SK-MEL-5 (cell line): Measurements from ENCODE around the gene ARFGAP1. TPM values are rescaled to one million over a fixed set of nuclear protein-coding genes. Genes with fewer than 3 reads are reported as not detected.
"Not testable (repeated sequence)": the region's sequence is repeated elsewhere in the genome, so short reads cannot be mapped to it uniquely, and the experiment has no call there.

Experiments
- DNase-seq: peaks from one replicate; pipeline ENCODE4 v3.0.0-alpha.2; 2016; ENCODE audit warnings: low read depth, low spot score
- in situ Hi-C: cut with HindIII; loops from 2 replicates; pipeline ENCODE4 v1.10.0; 2016; ENCODE audit warnings: low sequenced_read_pairs, high pct_unique_total_duplicates, low pct_unique_long_range_greater_than_20kb
- total RNA-seq: library from RNA; depleted of rRNA; stranded (reverse); fragments of >200 nt; shearing (Covaris generic); gene quantifications from 2 replicates; pipeline ENCODE4 v1.2.3, GENCODE V29; 2014

Gene ARFGAP1
- total RNA-seq, 1 experiment from 2014 or later = 61.5 TPM

- DNase-seq = no peak
- in situ Hi-C loops = no loop called here
These were observed 34.6 kb upstream of the ARFGAP1 start for GRCh38 chr20:63238031-63238430.

DNA sequence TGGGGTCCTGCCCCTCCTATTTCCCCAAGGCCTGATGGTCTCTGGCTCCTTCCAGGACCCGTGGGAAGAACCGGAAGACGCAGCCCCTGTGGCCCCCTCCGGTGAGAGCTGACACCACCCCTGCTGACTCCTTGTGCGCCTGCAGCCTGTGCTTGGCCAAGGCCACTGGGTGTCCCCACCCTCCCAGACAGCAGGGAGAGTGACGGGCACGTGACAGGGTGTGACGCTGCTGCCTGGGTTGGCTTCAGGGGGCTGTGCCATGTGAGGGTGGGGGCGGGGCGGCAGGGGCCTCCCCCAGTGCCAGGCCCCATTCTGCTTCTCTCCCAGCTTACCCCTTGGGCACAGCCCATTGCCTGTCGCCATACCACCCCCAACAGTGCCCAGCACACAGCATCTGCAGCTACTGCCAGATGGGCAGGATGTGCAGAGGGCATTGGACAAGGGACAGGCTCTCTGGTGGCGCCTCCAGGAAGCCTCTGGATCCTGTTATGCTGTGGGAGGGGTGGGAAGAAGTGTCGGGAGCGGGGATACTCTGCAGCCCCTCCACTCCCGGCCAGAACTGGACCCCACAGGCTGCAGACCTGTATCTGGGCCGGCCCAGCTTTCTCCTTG is 34.0 kb upstream of the ARFGAP1 start:
- in situ Hi-C loops = no loop called here
- DNase-seq = peak; percentile 42

- no peak for DNase-seq
- in situ Hi-C loops = no loop called here
These were observed 33.2 kb upstream of the ARFGAP1 start for GRCh38 chr20:63239431-63239830.

DNA sequence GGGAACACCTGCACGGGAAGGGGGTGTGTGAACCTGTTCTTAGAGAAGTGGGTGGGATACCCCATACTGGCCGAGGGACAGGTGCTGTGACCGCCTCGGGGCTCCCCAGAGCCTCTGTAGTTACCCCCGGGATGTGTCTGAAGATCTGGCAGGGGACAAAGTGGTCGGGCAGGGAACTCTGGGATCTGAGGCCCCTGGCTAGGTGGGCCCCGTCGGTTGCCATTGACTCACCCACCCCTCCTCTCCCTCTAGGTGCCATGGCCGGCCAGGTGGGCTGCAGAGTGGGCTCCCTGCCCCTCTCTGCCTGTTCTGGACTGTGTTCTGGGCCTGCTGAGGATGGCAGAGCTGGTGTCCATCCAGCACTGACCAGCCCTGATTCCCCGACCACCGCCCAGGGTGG is 32.6 kb upstream of the ARFGAP1 start:
- no peak for DNase-seq
- in situ Hi-C loops = no loop called here

DNA sequence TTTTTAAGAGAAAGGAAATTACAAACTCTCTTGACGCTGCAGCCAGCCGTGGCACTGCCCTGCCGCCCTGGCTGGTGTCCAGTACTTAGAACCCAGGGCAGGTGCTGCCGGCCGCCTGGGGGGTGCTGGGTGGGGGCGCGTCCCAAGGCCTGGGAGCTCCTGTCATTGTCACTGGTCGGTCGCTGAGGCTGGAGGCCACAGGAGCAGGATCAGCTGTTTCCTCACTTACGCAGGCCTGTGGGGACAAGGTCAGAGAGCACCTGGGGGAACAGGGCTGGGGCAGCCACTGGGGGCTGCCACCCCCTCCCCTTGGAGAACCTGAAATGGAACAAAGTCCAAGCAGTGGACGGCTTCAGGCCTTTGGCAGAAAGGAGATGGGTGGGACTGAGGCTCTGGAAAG is 31.3 kb upstream of the ARFGAP1 start:
- DNase-seq = no peak
- in situ Hi-C loops = no loop called here

DNA sequence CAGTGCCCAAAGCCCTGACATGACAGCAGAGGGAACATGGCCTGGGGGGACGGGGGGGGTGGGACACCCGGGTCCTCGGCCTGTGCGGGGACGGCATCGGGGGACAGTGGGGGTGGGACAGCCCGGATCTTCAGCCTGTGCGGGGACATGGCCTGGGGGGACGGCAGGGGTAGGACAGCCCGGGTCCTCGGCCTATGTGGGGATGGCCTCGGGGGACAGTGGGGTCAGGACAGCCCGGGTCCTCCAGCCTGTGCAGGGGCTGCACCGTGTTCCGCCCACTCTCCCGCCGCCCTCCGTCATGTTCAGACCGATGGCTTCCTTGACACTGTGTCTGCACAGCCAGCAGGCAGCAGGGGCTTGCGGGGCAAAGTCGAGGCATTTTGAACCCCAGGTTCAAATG is 29.9 kb upstream of the ARFGAP1 start:
- in situ Hi-C loops = no loop called here

DNA sequence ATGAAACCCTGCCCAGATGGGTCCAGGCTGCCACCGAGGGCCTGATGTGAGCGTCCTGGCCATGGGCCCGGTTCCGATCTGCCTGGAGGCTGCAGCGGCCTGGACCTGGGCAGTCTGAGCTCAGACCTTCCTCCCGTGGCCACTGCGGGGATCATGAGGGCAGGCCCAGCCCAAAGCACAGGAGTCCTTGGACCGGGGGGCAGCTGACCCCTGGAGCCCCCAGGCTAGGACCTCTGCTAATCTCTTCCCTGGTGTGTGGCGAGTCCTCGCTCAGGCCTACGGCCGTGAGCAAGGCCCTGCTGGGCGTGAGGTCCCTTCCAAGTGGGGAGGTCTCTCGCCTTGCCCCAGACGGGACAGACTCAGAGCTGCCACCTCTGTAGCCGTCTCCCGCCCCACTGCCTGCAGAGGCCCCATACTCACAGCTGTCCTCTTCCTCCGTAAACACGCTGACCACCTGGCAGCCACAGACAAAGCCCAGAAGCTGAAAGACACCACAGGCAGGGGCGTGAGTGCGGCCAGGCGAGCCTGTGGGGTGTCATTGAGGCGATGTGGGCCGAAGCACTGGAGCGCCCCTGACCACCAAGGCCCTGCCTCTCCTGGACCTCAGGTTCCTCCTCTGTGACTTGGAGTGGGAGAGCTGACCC is 28.9 kb upstream of the ARFGAP1 start:
- no peak for DNase-seq
- in situ Hi-C loops = no loop called here

More for the DNA sequence above, 29.9 kb upstream of the ARFGAP1 start:
- no peak for DNase-seq

- DNase-seq = no peak
- in situ Hi-C loops = no loop called here
These were observed 28.1 kb upstream of the ARFGAP1 start for GRCh38 chr20:63244468-63244867.

DNA sequence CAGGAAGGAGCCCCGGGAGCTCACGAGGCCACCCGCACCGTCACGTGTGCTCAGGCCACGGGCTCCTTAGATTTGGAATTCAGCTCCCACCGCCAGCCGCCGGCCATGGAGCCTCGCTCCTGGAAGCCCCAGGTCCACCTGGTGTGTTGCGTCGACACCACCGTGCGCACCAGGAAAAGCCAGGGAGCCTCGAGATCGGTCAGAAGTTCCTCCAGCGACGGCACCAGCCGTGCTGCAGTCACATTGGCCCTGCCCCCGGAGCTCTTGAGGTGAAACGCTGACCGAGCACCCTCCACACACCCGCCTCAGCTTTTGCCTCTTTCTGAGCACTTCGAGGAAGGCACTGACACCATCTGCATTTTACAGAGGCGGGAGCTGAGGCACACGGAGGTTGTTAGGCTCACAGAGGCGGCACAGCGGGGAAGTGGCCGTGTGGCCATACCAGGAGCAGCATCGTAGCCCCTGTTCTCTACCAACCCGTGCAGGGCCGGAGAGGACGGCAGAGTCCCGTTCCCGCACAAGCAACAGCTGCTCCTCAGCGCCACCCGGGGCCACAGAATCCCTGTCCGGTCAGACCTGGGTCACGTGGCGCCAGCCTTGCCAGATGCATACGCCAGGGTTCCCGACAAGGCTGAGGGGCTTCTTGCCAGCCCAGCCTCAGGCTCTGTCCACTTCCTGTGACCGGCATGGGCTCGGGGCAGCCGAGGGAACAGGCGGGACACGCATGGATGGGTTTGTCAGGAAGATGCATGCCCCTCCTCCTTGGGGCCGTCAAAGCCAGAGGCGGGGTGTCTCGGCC is 25.9 kb upstream of the ARFGAP1 start:
- DNase-seq = no peak

GRCh38 chr20:63247671-63248228 is 24.9 kb upstream of the ARFGAP1 start:
- DNase-seq = no peak
- in situ Hi-C loops = no loop called here

More for the DNA sequence above, 25.9 kb upstream of the ARFGAP1 start:
- in situ Hi-C loops = no loop called here

GRCh38 chr20:63248835-63249591 is 23.6 kb upstream of the ARFGAP1 start:
- DNase-seq = no peak
- in situ Hi-C loops = no loop called here

- in situ Hi-C loops = no loop called here
- DNase-seq = no peak
These were observed 22.7 kb upstream of the ARFGAP1 start for GRCh38 chr20:63249891-63250290.

DNA sequence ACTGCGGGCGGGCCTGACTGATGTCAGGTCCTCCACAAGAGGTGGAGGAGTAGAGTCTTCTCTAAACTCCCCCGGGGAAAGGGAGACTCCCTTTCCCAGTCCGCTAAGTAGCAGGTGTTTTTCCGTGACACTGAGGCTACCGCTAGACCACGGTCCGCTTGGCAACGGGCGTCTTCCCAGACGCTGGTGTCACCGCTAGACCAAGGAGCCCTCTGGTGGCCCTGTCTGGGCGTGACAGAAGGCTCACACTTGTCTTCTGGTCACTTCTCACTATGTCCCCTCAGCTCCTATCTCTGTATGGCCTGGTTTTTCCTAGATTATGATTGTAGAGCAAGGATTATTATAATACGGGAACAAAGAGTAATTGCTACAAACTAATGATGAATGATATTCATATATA is 21.3 kb upstream of the ARFGAP1 start:
- DNase-seq, in situ Hi-C loops: not testable (repeated sequence)

- DNase-seq = no peak
- in situ Hi-C loops = no loop called here
These were observed 20.3 kb upstream of the ARFGAP1 start for GRCh38 chr20:63252284-63252711.

GRCh38 chr20:63253065-63253437 is 19.6 kb upstream of the ARFGAP1 start:
- DNase-seq = no peak
- in situ Hi-C loops = no loop called here

GRCh38 chr20:63253438-63254231 is 19.0 kb upstream of the ARFGAP1 start:
- DNase-seq = no peak
- in situ Hi-C loops = no loop called here

DNA sequence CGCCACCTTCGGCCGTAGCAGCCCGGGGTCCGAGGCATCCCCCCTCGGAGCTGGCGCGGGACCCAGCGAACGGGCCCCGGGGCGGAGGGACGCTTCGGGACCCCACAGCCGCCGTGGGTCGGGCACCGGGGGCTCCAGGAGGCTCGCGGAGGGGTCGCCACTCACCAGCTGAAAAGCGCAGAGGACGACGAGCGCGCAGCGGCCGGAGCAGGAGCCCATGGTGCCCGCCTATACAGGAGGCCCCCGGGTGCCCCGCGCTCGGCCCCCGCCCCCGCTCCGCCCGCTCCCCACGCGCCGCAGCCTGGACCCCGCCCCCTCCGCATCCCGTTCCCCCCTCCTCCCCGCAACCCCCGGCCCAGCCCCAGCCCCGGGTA is 18.4 kb upstream of the ARFGAP1 start, which contains the start of gene NKAIN4:
NKAIN4 (minus strand) TSS at position 232 of the 374 bp plus-strand sequence; CDS start at position 219, 13 bp downstream.
- in situ Hi-C loops = no loop called here
- no peak for DNase-seq
